Endothelial cell of umbilical vein (primary cell): ENCODE results near the gene EFNA4. TPM values are rescaled to one million over a fixed set of nuclear protein-coding genes. Genes with fewer than 3 reads are reported as not detected.

Experiments
- BruUV-seq: library from RNA; stranded (reverse); fragments of 400-500 nt; replicated peaks from 2 replicates; lab custom pipeline; 2021; lab: Mats Ljungman, UMichigan
- CTCF ChIA-PET: fragments of 300-600, 350-600 bp; sonication (Branson Sonifier 250); formaldehyde crosslinking; loops from one replicate; lab custom pipeline; 2021; ENCODE audit warnings: antibody characterized with exemption, inconsistent platforms; lab: Charles Lee
- POLR2A ChIA-PET: fragments of 300-600, 350-600 bp; sonication (Branson Sonifier 250); formaldehyde crosslinking; loops from one replicate; lab custom pipeline; 2021; ENCODE audit warnings: antibody characterized with exemption, inconsistent platforms; lab: Charles Lee
- DNase-seq: peaks from one replicate; pipeline ENCODE4 v3.0.0-alpha.2; 2011; ENCODE audit warnings: low read depth, low spot score
- FAIRE-seq: peaks from 2 replicates; lab custom pipeline; 2011; peaks lifted over from hg19 to GRCh38; lab: Jason Lieb, UNC
- H2AFZ ChIP-seq: 2 replicates; pipeline ENCODE4 v1.6.0; 2012; ENCODE audit warnings: low read depth, low read length, control low read depth, inconsistent platforms
- H3K27ac ChIP-seq: 2 replicates; pipeline ENCODE4 v1.5.1; 2011; ENCODE audit warnings: low read depth, mild to moderate bottlenecking, control low read depth, low read length, moderate library complexity; ENCODE audit not compliant: insufficient read depth
- H3K27me3 ChIP-seq, 2 experiments: 2 replicates each; pipeline versions ENCODE4 v1.6.0 to v1.6.1; 2011; ENCODE audit warnings: low read length in 2 of 2, mixed read lengths in 1 of 2; ENCODE audit not compliant: control insufficient read depth in 2 of 2, insufficient read depth in 2 of 2
- H3K36me3 ChIP-seq, 2 experiments: 2 replicates in 1 of 2; 3 replicates in 1 of 2; pipeline ENCODE4 v1.5.1; 2011; ENCODE audit warnings: low read length in 2 of 2, mild to moderate bottlenecking in 1 of 2, moderate library complexity in 1 of 2; ENCODE audit not compliant: control insufficient read depth in 2 of 2, insufficient read depth in 2 of 2; ENCODE audit errors: extremely low read depth in 1 of 2
- H3K4me1 ChIP-seq: 3 replicates; pipeline ENCODE4 v1.5.1; 2011; ENCODE audit warnings: mild to moderate bottlenecking, low read length; ENCODE audit not compliant: control insufficient read depth, insufficient read depth; ENCODE audit errors: extremely low read depth
- H3K4me2 ChIP-seq: 2 replicates; pipeline ENCODE4 v1.6.1; 2011; ENCODE audit warnings: low read length, control low read depth, mixed read lengths; ENCODE audit not compliant: insufficient read depth
- H3K4me3 ChIP-seq, 3 experiments: fragments of 200-600 bp in 1 of 3; sonication (generic), shearing (Covaris generic) in 1 of 3; replicated peaks in 1 of 3; 2 replicates each; pipeline ENCODE4 v1.5.1; 2011 to 2016; ENCODE audit warnings: control low read depth in 3 of 3, low read length in 3 of 3, mild to moderate bottlenecking in 2 of 3, inconsistent platforms in 1 of 3, low read depth in 1 of 3, moderate library complexity in 1 of 3; ENCODE audit not compliant: insufficient read depth in 1 of 3
- H3K79me2 ChIP-seq: 2 replicates; pipeline ENCODE4 v1.6.0; 2012; ENCODE audit warnings: low read length, inconsistent platforms; ENCODE audit not compliant: control insufficient read depth, insufficient read depth
- H3K9ac ChIP-seq: replicated peaks from 2 replicates; pipeline ENCODE3; 2011; ENCODE audit warnings: low read length, control low read depth; ENCODE audit not compliant: insufficient read depth; ENCODE audit errors: extremely low read depth
- H3K9me1 ChIP-seq: replicated peaks from 3 replicates; pipeline ENCODE4 v1.6.0; 2011; ENCODE audit warnings: mild to moderate bottlenecking, low read length; ENCODE audit not compliant: control insufficient read depth, insufficient read depth; ENCODE audit errors: extremely low read depth
- H3K9me3 ChIP-seq: replicated peaks from 2 replicates; pipeline ENCODE4 v1.5.1; 2012; ENCODE audit warnings: low read length, inconsistent platforms; ENCODE audit not compliant: control insufficient read depth, insufficient read depth
- H4K20me1 ChIP-seq: replicated peaks from 2 replicates; pipeline ENCODE3; 2011; ENCODE audit warnings: mild to moderate bottlenecking, low read length; ENCODE audit not compliant: control insufficient read depth, insufficient read depth; ENCODE audit errors: extremely low read depth
- EZH2 ChIP-seq: IDR thresholded peaks from 2 replicates; pipeline ENCODE4 v1.6.1; 2012; ENCODE audit warnings: borderline replicate concordance, low read depth, mild to moderate bottlenecking, moderate library complexity, low read length, inconsistent platforms; ENCODE audit not compliant: severe bottlenecking
- GATA2 ChIP-seq: IDR thresholded peaks from 2 replicates; pipeline ENCODE4 v1.7.0; 2011; ENCODE audit warnings: low read depth, mild to moderate bottlenecking, moderate library complexity, mixed read lengths, low read length; ENCODE audit not compliant: insufficient read length, insufficient read depth
- JUN ChIP-seq: IDR thresholded peaks from 2 replicates; pipeline ENCODE4 v1.6.1; 2011; ENCODE audit warnings: borderline replicate concordance, low read depth; ENCODE audit not compliant: insufficient read length, insufficient read depth
- POLR2A ChIP-seq: IDR thresholded peaks from 2 replicates; pipeline ENCODE4 v1.6.1; 2012; ENCODE audit warnings: low read depth, mild to moderate bottlenecking, control low read depth, low read length
- dilution Hi-C: fragments of 300-500 bp; cut with MboI; formaldehyde crosslinking; loops from one replicate; pipeline ENCODE4 v1.15.0; 2019; ENCODE audit warnings: low sequenced_read_pairs; ENCODE audit not compliant: extremely low pct_ligation_motif_present
- intact Hi-C: fragments of 100-400 bp; cut with micrococcal nuclease; formaldehyde crosslinking; loops from one replicate; pipeline ENCODE4 v1.10.0; 2022
- polyA plus RNA-seq, 4 experiments: library from polyadenylated mRNA; depleted of rRNA in 3 of 4; stranded (reverse) in 3 of 4; unstranded in 1 of 4; fragments of >200 nt; gene quantifications; 2 replicates each; pipeline versions ENCODE4 v1.2.1 to v1.2.3, GENCODE V29; 2011 to 2012; ENCODE audit warnings: missing spikeins in 1 of 4
- total RNA-seq: library from RNA; stranded (reverse); gene quantifications from 2 replicates; pipeline ENCODE4 v1.2.3, GENCODE V29; 2021
- TF ChIP-seq, protein P1 (sequence below), 2 donors: IDR thresholded peaks; 1 replicate in 1 of 2; 2 replicates in 1 of 2; pipeline ENCODE4 v1.5.1; 2011; ENCODE audit warnings: low read length in 2 of 2, mild to moderate bottlenecking in 2 of 2, moderate library complexity in 2 of 2, control low read depth in 1 of 2, inconsistent platforms in 1 of 2, low read depth in 1 of 2; ENCODE audit not compliant: insufficient read depth in 1 of 2; ENCODE audit errors: extremely low read depth in 1 of 2

Gene EFNA4
- total and polyA plus RNA-seq, 2 donors (not counting 3 experiments of a cell fraction or from before 2014, with no cell fraction given) = 16.5 to 25.2 TPM

DNA sequence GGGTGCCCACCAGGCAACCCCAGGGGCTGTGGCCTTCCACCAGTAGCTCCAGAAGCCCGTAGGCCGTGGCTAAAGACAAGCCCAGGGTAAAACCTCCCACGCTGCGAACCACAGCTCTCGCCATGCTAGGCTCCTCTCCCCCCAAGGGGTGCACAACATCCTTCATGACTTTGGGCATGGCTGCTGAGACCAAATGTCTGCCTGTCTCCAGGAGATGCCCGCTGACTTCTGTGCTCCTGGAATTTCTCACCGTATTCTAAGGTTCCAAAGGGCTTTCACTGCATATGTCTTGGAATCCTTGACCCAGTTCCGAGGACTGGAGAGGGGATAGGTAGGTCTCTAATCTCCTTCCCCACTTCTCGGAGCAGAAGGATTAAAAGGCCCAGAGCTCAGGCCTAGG, 30.0 kb upstream of the EFNA4 start, which contains the start of the genes DCST1 and DCST2:
TSS of gene DCST1 (plus strand) at position 301 of the 400 bp plus-strand sequence. CDS start 213 bp downstream, outside the sequence.
TSS of gene DCST2 (minus strand) at position 258 of the 400 bp plus-strand sequence. CDS start at position 178, 80 bp downstream.
- Histone ChIP-seq H3K9me3 (no peaks in the 10 kb centered on the region), H3K9ac (no peak within 1 kb of the TSS), H3K4me2 (no peak within 1 kb of the TSS), H3K27me3 (peaks cover 0 to 5% of the 10 kb centered on the region in 2 experiments), H4K20me1 (no peaks in the 10 kb centered on the region), H3K36me3 (no peaks in the 10 kb centered on the region), H3K79me2 (no peaks in the 10 kb centered on the region), H2AFZ (no peak within 1 kb of the TSS), H3K4me1 (peaks cover under 1% of the 10 kb centered on the region), H3K9me1 (no peaks in the 10 kb centered on the region), H3K4me3 (no peak within 1 kb of the TSS), H3K27ac (no peak within 1 kb of the TSS)
- ChIA-PET POLR2A (no interaction called here), CTCF (interaction anchor here (1.1 to 3.1 kb wide), 5 partner anchors 11 to 51 kb away, joined by 3 to 12 read pairs (median 5); partner anchors contain the start of genes ADAM15 and EFNA4)
- TF ChIP-seq EZH2 (no peak), JUN (no peak), POLR2A (no peak), GATA2 (no peak)
- TF ChIP-seq, protein P1, sequence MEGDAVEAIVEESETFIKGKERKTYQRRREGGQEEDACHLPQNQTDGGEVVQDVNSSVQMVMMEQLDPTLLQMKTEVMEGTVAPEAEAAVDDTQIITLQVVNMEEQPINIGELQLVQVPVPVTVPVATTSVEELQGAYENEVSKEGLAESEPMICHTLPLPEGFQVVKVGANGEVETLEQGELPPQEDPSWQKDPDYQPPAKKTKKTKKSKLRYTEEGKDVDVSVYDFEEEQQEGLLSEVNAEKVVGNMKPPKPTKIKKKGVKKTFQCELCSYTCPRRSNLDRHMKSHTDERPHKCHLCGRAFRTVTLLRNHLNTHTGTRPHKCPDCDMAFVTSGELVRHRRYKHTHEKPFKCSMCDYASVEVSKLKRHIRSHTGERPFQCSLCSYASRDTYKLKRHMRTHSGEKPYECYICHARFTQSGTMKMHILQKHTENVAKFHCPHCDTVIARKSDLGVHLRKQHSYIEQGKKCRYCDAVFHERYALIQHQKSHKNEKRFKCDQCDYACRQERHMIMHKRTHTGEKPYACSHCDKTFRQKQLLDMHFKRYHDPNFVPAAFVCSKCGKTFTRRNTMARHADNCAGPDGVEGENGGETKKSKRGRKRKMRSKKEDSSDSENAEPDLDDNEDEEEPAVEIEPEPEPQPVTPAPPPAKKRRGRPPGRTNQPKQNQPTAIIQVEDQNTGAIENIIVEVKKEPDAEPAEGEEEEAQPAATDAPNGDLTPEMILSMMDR (IDR thresholded peaks at IDR 0.05; ENCODE audit: extremely low read depth in 1 of 2, insufficient read depth in 1 of 2, low read depth in 1 of 2, low read length in 2 of 2) = no peak
- DNase-seq (no peak), FAIRE-seq (no peak)
- dilution Hi-C loops (no loop called here), intact Hi-C loops (no loop called here)
- no TSS peak for BruUV-seq
